NCI-H510A (cell line): ENCODE results near the gene DGKQ.
"Not testable (repeated sequence)": the region's sequence is repeated elsewhere in the genome, so short reads cannot be mapped to it uniquely, and the experiment has no call there.

Experiments used
- DNase-seq: peaks from one replicate; lab custom pipeline; 2025; lab: John Stamatoyannopoulos, UW

DGKQ gene

GRCh38 chr4:993111-994029, 20.0 kb upstream of the DGKQ start, which contains the start of gene SLC26A1:
TSS of gene SLC26A1 (minus strand) at chr4:993404. CDS start at chr4:991703, 1,701 bp downstream.
- DNase-seq: no peak

- no peak for DNase-seq
Measured at GRCh38 chr4:992297-993110, 19.1 kb upstream of the DGKQ start.

- no peak for DNase-seq
Measured at GRCh38 chr4:991451-992296, 18.3 kb upstream of the DGKQ start.

GRCh38 chr4:990746-991367, 17.5 kb upstream of the DGKQ start:
- no peak for DNase-seq

GRCh38 chr4:989722-990471, 16.5 kb upstream of the DGKQ start:
- DNase-seq: no peak

GRCh38 chr4:988726-989721, 15.7 kb upstream of the DGKQ start:
- no peak for DNase-seq

GRCh38 chr4:987624-988513, 14.5 kb upstream of the DGKQ start:
- DNase-seq: no peak

- no peak for DNase-seq
Measured at GRCh38 chr4:986879-987623, 13.7 kb upstream of the DGKQ start, which contains the start of gene IDUA. TSS of gene IDUA (plus strand) at chr4:987044. CDS start at chr4:987085, 41 bp downstream.

GRCh38 chr4:986428-986878, 13.1 kb upstream of the DGKQ start:
- DNase-seq: no peak

- no peak for DNase-seq
Measured at GRCh38 chr4:985123-985830, 11.9 kb upstream of the DGKQ start.

GRCh38 chr4:984336-985054, 11.1 kb upstream of the DGKQ start:
- no peak for DNase-seq

GRCh38 chr4:982814-983213, 9.4 kb upstream of the DGKQ start:
- DNase-seq: no peak

GRCh38 chr4:982291-982690, 8.9 kb upstream of the DGKQ start:
- DNase-seq: no peak

- DNase-seq: no peak
Measured at GRCh38 chr4:978957-979701, 5.8 kb upstream of the DGKQ start.

GRCh38 chr4:976016-976415, 2.6 kb upstream of the DGKQ start:
- DNase-seq: not testable (repeated sequence)
